ENCODE data around the gene LRRK2. TPM values are rescaled to one million over a fixed set of nuclear protein-coding genes. Genes with fewer than 3 reads are reported as not detected.
"Not testable (repeated sequence)": the region's sequence is repeated elsewhere in the genome, so short reads cannot be mapped to it uniquely, and the experiment has no call there.

LRRK2 gene
- total RNA-seq, 1 donor from 2014 or later = 25.2 TPM

DNA sequence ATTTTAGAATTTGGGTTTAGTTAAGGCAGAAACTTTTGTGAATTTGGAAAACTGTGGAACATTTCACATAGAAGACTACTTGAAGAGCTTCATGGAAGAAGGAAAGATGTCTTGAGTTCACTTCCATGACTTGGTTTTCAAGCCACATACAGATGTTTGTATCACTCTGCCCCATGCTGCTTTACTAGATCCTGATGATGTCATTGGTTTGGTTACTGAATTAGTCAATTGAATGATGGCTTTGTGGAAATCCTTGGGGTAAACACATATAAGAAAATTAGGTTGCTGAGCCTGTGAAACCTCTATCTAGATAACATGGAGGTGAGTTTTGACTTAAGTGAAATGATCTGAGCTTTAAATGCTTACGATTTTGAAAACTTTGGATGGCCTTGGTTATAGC lies 90.6 kb downstream of the LRRK2 start:
- DNase-seq = no peak

DNA sequence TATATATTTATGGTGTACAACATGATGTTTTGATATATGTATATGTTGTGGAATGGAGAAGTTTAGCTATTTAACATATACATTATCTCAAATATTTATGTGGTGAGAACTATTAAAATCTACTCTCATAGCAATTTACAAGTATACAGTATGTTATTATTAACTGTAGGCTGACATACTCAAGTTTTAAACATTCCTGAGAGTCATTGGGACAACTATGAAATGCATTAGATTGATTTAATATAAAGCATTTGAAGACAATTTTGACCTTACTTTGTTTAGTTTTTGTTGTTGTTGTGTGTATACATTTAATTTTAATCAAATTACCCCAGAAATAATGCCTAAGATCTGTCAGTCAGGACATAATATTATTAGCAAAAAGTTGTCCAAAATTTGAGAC lies 99.5 kb downstream of the LRRK2 start:
- no peak for DNase-seq

GRCh38 chr12:40325349-40325960 lies 100.7 kb downstream of the LRRK2 start:
- DNase-seq = no peak

DNA sequence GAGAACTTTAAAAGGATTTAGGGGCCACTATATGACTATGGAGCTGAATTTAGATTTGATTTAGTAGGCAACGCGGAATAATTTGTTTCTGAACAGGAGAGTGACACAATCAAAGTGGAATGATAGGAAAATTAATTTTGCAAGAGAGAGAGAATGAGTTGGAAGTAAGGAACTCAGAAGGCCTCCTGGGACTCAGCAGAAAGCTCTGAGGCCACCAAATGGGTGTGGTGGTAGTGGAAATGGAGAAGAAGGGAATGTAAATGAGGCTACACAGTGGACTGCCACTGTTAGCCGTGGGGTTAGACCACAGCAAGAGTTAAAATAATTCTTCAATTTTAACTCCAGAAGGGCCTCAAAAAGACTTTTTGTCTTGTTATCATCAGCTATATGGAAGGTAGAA lies 102.7 kb downstream of the LRRK2 start:
- no peak for DNase-seq

GRCh38 chr12:40330180-40330579 lies 105.4 kb downstream of the LRRK2 start:
- DNase-seq = no peak

DNA sequence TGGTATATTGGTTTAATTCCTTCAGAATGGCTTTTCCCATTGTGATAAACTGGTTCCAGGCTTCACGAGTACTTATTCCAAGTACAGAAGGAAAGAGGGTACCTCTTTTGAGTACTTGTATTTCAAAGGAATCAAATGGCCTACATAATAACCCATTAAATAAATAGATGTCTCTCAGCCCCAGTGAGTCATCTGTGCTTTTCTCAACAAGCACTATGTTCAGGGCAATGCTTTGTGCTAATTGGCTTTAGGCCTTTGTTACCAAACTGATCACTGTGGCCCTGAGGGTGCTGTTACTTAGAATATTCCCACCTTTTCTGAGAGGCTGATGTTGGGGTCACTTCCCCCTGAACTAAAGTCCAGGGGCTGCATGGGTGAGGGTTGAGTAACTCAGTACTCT lies 107.1 kb downstream of the LRRK2 start:
- no peak for DNase-seq

DNA sequence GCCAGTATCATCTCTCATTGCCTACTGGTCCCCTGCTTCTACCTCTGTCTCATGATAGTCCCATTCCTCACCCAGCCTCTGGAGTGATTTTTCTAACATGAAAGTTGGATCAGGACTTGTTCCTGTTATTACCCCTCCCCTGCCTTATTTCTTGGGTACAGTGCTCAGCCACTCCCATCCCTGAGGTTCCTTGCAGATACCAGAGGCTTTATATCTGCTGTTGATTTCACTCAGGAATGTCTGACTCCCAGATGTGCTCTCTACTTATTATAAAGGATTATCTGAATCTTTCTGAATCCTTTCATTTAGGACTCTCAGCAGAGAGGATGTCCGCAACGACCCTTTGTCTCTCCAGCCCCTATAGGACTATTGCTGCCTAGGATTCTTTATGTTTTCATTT lies 111.2 kb downstream of the LRRK2 start:
- DNase-seq = no peak

- peak; percentile 39 for DNase-seq
These were observed 111.9 kb downstream of the LRRK2 start for GRCh38 chr12:40336573-40337199.

- DNase-seq = peak; percentile 17
These were observed 113.3 kb downstream of the LRRK2 start for GRCh38 chr12:40338071-40338470.

DNA sequence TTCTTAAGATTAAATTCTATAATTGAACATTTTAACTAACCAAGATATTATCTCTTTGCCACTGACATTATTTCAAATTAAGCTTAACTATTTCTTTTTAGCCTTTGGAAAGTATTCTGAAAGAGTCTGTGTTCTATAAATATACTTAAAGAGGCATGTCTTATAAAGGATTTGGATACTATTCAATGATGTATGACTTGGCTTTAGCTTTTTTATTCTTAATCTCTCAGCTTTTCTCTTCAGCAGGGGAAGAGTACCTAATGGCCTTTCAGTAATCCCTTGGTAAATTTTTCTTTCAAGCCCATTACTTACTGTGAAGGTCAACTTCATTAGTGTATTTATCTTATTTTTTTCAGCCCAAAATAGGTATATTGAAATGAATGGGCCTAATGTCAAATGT lies 113.8 kb downstream of the LRRK2 start:
- DNase-seq = no peak

GRCh38 chr12:40342010-40342409 lies 117.2 kb downstream of the LRRK2 start:
- DNase-seq = no peak

DNA sequence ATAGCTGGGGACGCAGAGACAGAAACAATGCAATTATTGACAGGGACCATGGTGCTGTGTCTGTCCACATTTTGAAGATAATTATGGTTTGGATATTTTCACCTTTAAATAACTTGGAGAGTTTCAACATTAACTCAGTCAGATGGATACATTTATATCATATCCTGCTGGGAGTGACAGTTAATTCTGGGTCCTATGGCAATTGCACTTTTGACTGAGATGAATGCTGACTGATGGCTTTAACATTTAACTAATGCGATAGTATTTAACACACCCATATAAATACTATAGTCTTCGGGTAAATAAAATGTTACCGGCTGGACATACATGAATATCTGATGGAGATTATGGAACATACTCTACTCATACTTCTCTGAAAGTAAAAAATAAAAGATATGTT lies 118.3 kb downstream of the LRRK2 start:
- no peak for DNase-seq

DNA sequence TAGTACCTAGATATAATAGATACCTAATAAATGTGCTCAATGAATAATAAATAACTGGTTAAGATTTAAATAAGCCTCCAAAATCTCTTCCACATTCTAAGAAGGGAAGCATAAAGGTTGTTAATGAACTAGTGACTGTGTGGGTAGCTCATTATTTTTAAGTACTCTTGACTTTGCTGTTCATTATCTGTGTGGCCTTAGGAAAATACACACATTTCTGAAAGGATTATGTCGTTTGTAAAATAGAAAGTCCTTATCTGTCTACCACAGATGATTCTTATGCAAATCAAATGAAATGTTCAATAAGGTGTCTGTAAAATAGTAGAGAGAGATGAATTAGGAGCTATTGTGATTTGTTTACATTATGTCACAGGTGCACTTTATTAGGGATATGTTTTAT lies 119.5 kb downstream of the LRRK2 start:
- DNase-seq = no peak

- DNase-seq = no peak
These were observed 127.2 kb downstream of the LRRK2 start for GRCh38 chr12:40351976-40352375.

DNA sequence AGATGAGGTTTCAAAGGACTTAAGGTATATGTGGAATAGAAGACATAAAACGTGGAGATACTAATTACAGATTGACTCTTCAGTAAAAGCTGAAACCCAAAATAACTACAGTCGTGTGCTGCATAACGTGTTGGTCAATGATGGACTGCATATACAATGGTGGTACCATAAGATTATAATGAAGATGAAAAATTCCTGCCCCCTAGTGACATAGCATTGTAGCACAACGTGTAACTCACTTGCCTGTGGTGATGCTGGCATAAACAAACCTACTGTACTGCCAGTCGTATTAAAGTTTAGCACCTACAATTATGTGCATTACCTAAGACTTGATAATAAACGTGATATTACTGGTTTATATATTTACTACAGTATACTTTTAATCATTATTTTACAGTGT lies 150.3 kb downstream of the LRRK2 start:
- no peak for DNase-seq

GRCh38 chr12:40376533-40377267 lies 151.9 kb downstream of the LRRK2 start:
- DNase-seq = no peak

GRCh38 chr12:40378691-40379090 lies 153.9 kb downstream of the LRRK2 start:
- no peak for DNase-seq

DNA sequence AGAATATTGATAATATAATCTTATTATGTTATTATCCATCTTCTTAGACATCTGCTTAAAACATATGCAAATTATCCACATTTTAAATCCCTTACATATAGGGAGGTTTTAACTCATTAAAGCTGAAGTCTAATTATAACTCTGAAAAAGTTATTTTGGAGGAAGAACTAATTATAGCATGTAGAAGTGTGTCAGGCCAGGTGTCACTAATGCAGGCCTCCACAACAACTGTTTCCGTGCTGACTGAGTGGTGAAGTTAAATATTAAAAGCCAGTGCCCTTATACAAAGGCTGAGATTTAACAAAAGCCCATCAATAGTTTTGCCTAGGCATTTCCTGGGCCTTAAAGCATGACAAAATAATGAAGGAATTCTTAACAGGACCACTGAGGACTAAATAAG lies 157.4 kb downstream of the LRRK2 start:
- DNase-seq = peak; percentile 22

GRCh38 chr12:40387279-40387678 lies 162.5 kb downstream of the LRRK2 start:
- not testable (repeated sequence) for DNase-seq

DNA sequence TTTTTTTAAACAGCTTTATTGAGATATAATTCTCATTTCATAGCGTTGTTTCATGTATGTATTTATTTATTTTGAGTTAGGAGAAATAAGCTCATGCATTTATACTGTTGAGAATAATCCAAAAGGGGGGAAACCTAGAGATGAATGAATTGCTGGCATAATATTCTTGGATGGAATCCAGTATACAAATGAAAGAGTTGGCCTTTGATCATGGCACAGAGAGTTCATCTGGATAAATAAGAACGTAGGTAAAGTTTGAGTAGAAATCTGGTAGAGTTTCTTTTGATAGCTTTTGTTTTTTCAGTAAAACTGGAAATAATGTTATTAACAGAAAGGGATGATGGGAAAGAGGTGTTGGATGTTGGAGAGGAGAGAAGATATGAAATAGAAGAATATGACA lies 166.2 kb downstream of the LRRK2 start:
- no peak for DNase-seq

DNA sequence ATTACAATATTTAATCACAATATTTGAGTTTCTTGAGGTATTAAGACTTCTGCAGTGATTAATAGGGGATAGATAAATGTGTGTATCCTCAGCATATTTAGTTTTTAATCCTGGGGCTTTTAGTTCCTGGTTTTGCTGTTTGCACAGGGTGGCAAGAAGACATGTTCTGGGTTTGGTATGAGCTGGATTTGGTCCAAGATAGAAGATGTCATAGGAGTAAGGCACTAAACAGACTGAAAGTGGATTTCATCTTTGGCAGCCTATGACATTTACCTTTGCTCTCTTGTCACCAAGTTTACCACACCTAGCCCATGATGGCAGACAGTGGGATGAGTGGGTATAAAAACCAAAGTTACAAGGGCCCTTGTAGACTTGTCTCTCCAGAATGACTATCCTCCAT lies 168.2 kb downstream of the LRRK2 start:
- no peak for DNase-seq

DNA sequence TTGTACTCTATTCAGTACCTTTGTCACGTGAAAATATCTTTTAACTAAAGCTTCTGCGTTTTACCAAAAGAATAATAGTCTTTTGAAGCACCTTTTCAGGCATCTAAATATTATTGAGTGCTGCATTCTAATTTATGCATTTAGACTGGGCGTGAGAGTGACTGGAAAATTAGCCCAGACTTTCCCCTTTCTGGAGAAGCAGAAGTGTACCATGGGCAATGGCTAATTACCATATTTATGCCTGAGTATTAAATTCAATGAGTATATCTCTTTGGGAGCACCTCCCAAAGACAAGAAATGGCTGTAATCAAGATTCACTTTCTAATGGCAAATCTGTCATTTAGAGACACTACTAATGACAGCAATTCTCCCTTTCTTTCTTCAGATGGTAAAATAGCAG lies 174.9 kb downstream of the LRRK2 start:
- no peak for DNase-seq

- DNase-seq = no peak
These were observed 180.6 kb downstream of the LRRK2 start for GRCh38 chr12:40405419-40405818.

Measured in tongue (tissue), 2 donors.